ENCODE measurements around the gene GPC6.

Gene GPC6

DNA sequence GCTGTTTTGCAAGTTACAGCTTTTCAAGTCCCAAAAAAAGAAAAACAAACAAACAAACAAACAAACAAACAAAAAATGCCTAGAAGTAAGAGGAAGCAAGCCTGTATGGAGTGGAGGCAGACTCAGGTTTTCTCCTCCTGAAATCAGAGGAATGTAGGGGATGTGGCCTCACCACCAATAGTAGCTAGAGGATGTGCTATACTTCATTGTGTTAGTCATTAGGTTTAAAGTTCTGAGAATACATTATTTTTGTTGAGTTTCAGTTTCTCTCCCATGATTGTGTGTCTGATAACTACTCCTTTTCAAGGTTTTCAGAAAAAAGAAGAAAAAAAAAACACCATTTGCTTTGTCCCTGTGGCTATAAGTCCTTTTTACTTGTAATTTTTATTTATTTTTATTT is 524.5 kb downstream of the GPC6 start:
- no peak for DNase-seq (ENCODE audit: low read depth)
- TF ChIP-seq, protein P1, sequence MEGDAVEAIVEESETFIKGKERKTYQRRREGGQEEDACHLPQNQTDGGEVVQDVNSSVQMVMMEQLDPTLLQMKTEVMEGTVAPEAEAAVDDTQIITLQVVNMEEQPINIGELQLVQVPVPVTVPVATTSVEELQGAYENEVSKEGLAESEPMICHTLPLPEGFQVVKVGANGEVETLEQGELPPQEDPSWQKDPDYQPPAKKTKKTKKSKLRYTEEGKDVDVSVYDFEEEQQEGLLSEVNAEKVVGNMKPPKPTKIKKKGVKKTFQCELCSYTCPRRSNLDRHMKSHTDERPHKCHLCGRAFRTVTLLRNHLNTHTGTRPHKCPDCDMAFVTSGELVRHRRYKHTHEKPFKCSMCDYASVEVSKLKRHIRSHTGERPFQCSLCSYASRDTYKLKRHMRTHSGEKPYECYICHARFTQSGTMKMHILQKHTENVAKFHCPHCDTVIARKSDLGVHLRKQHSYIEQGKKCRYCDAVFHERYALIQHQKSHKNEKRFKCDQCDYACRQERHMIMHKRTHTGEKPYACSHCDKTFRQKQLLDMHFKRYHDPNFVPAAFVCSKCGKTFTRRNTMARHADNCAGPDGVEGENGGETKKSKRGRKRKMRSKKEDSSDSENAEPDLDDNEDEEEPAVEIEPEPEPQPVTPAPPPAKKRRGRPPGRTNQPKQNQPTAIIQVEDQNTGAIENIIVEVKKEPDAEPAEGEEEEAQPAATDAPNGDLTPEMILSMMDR (IDR thresholded peaks at IDR 0.05; ENCODE audit: low read depth, low read length, missing control alignments), result no peak
- no peak overlapping the region for H3K4me3 ChIP-seq (ENCODE audit: low read depth, low read length)

DNA sequence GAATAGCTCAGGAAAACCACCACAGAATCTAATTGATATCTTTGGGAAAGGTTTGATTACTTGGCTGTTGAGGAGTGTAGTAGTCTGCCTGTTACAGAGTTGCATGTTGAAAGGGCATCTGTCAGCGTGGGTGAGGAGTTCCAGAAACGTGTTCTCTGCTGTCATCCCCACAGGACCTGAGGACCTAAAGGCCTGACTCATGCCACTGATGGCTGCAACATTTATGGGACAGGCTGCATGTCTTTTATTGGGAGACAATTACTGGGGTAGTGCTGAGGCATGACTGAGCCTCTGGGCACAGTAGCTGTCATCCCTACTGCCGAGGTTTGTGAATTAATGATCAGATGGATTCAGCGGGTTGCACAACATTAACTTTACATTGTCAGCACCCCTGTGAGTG is 525.9 kb downstream of the GPC6 start:
- TF ChIP-seq, protein P1 (IDR thresholded peaks at IDR 0.05; ENCODE audit: low read depth, low read length, missing control alignments), result no peak
- H3K4me3 ChIP-seq (ENCODE audit: low read depth, low read length), result no peak overlapping the region
- DNase-seq (ENCODE audit: low read depth), result no peak

DNA sequence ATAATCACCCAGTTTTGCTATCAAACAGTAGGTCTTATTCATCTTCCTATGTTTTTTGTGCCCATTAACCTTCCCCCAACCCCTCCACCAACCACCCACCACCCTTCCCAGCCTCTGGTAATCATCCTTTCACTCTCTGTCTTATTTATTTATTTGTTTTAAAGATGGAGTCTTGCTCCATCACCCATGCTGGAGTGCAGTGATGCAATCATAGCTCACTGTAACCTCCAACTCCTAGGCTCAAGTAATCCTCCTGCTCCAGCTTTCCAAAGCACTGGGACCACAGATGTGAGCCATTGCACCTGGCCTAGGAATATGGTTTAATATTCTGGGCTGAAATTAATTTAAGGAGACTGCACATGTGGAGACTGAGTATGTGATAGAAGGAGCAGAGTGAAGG is 527.0 kb downstream of the GPC6 start:
- no peak overlapping the region for H3K4me3 ChIP-seq (ENCODE audit: low read depth, low read length)
- TF ChIP-seq, protein P1 (IDR thresholded peaks at IDR 0.05; ENCODE audit: low read depth, low read length, missing control alignments), result no peak

DNA sequence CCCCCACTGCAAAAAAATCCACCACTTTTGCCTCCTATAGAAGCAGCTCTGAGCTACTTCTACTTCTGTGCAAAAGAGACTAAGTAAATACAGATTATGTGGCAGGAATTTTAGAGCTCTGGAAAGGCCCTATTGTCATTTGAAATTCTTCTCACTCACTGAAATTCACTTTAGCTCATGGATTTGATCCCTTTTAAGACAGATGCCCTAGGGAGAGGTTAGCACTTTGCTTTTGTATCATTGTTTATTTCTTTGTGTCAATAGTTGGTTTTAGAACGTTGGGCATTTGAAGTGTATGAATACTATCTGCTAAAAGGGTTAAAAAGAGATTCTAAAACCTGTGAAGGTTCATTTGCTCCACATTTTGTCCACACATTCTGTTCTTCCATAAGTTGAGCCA is 528.7 kb downstream of the GPC6 start:
- DNase-seq (ENCODE audit: low read depth), result no peak
- TF ChIP-seq, protein P1 (IDR thresholded peaks at IDR 0.05; ENCODE audit: low read depth, low read length, missing control alignments), result no peak

More for the DNA sequence above, 527.0 kb downstream of the GPC6 start:
- DNase-seq (ENCODE audit: low read depth), result no peak

DNA sequence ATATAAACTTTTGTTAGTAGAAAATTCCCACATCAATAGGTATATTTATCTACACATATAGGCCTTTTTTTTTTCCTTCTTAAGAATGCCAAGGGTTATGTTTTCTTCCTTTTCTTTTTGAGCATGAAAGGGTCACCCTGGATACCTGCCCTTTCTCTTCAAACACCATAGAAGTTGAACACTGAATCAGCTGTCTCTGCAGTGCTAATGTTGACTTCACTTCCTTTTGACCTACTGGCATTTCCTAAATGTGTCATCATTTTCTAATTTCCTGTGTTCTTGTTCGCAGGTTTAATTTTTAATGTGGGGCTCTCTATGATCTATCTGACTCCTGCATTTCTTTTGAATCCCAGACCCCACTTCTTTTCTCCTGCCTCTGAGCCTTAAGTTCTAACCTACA is 532.0 kb downstream of the GPC6 start:
- no peak for DNase-seq (ENCODE audit: low read depth)
- TF ChIP-seq, protein P1 (IDR thresholded peaks at IDR 0.05; ENCODE audit: low read depth, low read length, missing control alignments), result no peak
- no peak overlapping the region for H3K4me3 ChIP-seq (ENCODE audit: low read depth, low read length)

More for the DNA sequence above, 528.7 kb downstream of the GPC6 start:
- H3K4me3 ChIP-seq (ENCODE audit: low read depth, low read length), result no peak overlapping the region

DNA sequence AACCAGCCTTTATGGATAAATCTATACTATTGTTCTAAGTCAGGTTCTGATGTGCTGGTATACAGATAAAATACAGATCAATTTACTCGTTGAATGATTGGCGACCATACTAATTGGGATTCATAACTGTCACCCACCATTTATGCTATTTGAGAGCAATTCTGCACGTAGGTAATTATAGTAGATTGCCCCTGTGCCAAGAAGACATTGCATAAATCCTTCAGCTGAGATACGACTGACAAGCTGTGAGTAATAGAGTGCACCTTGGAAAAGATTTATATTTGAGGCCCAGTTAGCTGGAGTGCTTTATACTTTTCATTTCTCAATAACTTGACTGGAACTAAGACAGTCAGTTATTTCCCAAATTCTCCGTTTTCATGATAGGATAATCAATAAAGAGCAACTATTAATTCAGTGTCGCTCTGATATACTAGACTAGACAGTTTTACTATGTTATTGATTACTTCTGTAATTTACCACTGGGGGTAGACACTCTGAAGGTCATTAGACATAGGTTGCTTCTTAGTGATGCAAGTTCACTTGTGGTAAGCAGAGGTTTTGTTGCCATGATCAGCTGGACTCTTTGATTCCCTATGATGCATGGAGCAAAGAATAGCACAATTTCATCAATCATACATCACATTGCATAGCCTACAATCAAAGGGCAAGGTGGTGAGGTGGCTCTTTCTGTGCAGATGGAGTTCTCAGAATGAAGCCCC is 536.3 kb downstream of the GPC6 start:
- no peak overlapping the region for H3K4me3 ChIP-seq (ENCODE audit: low read depth, low read length)
- DNase-seq (ENCODE audit: low read depth), result no peak
- TF ChIP-seq, protein P1 (IDR thresholded peaks at IDR 0.05; ENCODE audit: low read depth, low read length, missing control alignments), result no peak

DNA sequence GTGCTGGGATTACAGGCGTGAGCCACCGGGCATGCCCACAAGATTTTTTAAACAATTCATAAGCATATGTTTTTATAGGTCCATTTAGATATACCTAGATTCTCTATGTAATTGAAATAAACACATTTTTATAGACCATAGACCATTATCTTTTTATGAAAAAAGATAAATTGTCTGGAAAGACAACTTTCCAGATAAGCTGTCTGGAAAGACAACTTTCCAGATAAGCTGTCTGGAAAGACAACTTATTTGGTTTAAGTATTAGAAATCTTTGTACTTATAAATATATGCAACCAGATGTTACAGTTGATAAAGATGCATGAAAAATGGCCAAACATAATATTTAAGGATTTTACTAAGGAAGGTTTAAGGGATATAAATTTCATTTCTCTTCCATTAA is 538.5 kb downstream of the GPC6 start:
- DNase-seq (ENCODE audit: low read depth), result no peak
- TF ChIP-seq, protein P1 (IDR thresholded peaks at IDR 0.05; ENCODE audit: low read depth, low read length, missing control alignments), result no peak
- no peak overlapping the region for H3K4me3 ChIP-seq (ENCODE audit: low read depth, low read length)

Measured in GM12864 (cell line).